AML-193 (cell line): ENCODE data around the gene EPB41.

Source experiments
- DNase-seq, 2 experiments: peaks; one replicate each; lab custom pipeline; 2025; lab: John Stamatoyannopoulos, UW

Gene EPB41

GRCh38 chr1:28891256-28891655 lies 23.1 kb upstream of the EPB41 start:
- DNase-seq = no peak

- DNase-seq = no peak
Observed at GRCh38 chr1:28893403-28894102, 20.8 kb upstream of the EPB41 start.

- DNase-seq = no peak
Observed at GRCh38 chr1:28894785-28895184, 19.6 kb upstream of the EPB41 start.

GRCh38 chr1:28895896-28896608 lies 18.3 kb upstream of the EPB41 start:
- no peak for DNase-seq

GRCh38 chr1:28896609-28896986 lies 17.8 kb upstream of the EPB41 start:
- no peak for DNase-seq

- no peak for DNase-seq
Observed at GRCh38 chr1:28897789-28898188, 16.6 kb upstream of the EPB41 start.

GRCh38 chr1:28898405-28898881 lies 15.9 kb upstream of the EPB41 start:
- no peak for DNase-seq

- DNase-seq = no peak
Observed at GRCh38 chr1:28899267-28899666, 15.1 kb upstream of the EPB41 start.

GRCh38 chr1:28900562-28900961 lies 13.8 kb upstream of the EPB41 start:
- DNase-seq = no peak

GRCh38 chr1:28902738-28903137 lies 11.6 kb upstream of the EPB41 start:
- DNase-seq = no peak

- DNase-seq = no peak
Observed at GRCh38 chr1:28905921-28906666, 8.3 kb upstream of the EPB41 start.

GRCh38 chr1:28909198-28909597 lies 5.2 kb upstream of the EPB41 start:
- DNase-seq = no peak

- no peak for DNase-seq
Observed at GRCh38 chr1:28910379-28911115, 3.8 kb upstream of the EPB41 start.

- DNase-seq = no peak
Observed at GRCh38 chr1:28913786-28914227, 562 bp upstream of the EPB41 start.

GRCh38 chr1:28915031-28915895 lies 894 bp downstream of the EPB41 start:
- DNase-seq = peak in 1 of 2 experiments; percentile 8

GRCh38 chr1:28917757-28918118 lies 3.4 kb downstream of the EPB41 start:
- DNase-seq = no peak

- no peak for DNase-seq
Observed at GRCh38 chr1:28921286-28921869, 7.0 kb downstream of the EPB41 start.

- no peak for DNase-seq
Observed at GRCh38 chr1:28925350-28925891, 11.1 kb downstream of the EPB41 start.

- peak; percentile 73 to 74 for DNase-seq
Observed at GRCh38 chr1:28926629-28927265, 12.4 kb downstream of the EPB41 start.

- DNase-seq = peak; percentile 23 to 42
Observed at GRCh38 chr1:28927266-28927647, 12.9 kb downstream of the EPB41 start.
